T-helper 9 cell (primary cell): Measurements from ENCODE around the gene SLC2A4.

ENCODE experiments used
- DNase-seq: peaks from one replicate; pipeline ENCODE4 v3.0.0-alpha.2; 2020

Gene SLC2A4

DNA sequence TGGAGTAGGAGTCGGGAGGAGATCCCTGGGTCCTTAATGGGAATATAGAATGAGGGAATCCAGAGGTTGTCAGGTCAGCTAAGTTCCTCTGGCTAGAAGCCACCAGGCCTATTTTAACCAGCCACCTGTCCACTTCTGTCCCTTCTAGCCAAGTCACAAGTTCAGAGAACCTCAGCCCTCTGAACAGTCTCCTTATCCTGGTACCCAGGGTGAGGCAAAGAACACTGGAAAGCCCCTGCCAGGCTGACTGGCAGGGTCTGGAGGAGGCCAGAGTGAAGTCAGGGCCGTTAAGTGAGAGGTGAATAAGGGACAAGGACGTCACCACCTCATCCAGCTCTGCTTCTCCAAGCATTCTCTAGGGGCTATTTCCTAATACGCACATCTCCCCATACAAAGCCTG lies 32.7 kb upstream of the SLC2A4 start:
- no peak for DNase-seq

DNA sequence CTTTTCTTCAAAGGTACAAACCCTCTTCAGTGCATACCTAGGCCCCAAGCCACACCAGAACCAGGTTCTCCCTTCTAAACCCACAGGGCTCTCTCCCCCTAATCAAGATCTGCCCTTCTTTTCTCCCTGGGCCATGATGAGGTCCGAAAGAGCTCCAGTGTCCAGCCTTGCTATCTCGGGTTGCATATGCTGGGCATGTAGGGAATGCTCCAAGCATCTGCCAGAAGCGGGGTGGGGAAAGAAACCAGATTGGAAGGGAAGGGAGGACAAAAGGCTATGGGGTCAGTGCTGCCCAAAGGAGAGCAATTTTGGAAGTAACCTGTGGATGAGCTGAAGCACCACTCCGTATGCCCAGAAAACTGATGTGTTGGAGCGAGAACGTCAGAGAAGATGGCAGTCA lies 32.3 kb upstream of the SLC2A4 start:
- DNase-seq, result no peak

- no peak for DNase-seq
These were observed 31.7 kb upstream of the SLC2A4 start for GRCh38 chr17:7249830-7250229.

DNA sequence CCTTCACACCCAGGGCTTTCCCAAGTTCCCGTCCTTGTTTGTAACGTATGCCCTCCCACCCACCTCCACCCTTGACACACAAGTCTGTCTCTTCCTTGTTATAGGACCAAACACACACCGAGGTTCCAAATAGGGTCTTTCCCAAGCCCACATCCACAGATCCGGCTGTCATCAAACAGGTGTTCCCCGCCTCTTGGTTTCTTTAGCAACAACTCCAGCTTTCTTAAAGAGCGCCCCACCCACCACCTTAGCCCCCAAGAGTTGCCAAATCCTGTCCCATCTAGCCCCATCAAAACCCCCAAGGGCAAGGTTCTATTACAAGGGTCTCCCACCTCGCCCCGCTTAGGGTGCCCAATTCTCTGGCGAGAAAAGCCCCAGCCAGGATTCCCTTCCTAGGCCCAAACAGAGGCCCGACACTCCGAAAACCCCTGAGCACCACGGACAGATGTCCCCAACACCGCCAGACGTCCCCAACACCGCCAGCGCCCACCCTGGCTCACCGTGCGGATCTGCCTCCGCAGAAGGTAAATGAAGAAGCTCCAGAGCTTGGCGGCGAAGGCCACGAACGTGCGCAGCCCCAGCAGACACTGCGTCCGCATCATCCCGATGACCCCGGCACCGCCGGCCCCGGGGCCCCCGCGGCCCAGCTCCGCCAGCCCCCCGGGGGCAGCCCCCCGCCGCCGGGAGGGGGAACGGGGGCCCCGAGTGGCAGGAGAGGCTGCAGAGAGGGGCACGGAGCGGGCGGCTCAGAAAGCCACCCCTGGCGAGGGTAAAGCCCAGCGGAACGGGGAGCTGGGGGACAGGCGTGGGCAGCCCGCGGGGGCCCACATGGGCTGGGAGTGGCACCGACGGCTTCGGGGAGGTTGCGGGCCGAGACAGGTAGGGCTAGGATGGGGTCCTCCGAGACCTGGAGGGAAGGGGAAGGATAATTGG lies 30.6 kb upstream of the SLC2A4 start:
- DNase-seq, result no peak

DNA sequence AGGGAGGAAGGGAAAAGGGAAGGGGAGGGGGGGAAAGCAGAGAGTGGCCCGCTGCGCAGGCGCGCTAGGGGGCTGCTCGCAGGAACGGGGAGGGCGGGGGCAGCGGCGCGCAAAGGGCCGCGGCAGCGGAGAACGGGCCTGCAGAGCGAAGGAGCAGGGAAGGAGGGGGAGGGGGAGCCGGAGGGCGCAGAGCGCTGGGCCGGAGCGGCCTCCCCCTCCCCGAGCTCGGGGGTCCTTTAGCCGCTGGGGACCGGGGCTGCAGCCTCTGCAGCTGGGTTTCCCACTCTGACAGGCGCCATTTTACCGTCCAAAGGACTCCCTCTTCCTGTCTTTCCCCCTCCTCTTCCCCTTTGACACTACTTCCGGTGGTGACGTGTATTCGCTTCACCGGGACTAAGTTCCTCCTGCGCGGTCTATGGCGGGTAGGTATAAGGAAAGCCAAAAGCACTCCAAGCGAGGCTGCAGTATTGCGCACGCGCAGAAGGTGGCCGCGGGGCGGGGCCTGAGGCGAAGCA lies 29.8 kb upstream of the SLC2A4 start, which contains the start of gene CTDNEP1:
Gene CTDNEP1 (minus strand): TSS at position 74 of the 515 bp plus-strand sequence. CDS start 438 bp downstream, outside the sequence.
- DNase-seq, result peak; percentile 99

DNA sequence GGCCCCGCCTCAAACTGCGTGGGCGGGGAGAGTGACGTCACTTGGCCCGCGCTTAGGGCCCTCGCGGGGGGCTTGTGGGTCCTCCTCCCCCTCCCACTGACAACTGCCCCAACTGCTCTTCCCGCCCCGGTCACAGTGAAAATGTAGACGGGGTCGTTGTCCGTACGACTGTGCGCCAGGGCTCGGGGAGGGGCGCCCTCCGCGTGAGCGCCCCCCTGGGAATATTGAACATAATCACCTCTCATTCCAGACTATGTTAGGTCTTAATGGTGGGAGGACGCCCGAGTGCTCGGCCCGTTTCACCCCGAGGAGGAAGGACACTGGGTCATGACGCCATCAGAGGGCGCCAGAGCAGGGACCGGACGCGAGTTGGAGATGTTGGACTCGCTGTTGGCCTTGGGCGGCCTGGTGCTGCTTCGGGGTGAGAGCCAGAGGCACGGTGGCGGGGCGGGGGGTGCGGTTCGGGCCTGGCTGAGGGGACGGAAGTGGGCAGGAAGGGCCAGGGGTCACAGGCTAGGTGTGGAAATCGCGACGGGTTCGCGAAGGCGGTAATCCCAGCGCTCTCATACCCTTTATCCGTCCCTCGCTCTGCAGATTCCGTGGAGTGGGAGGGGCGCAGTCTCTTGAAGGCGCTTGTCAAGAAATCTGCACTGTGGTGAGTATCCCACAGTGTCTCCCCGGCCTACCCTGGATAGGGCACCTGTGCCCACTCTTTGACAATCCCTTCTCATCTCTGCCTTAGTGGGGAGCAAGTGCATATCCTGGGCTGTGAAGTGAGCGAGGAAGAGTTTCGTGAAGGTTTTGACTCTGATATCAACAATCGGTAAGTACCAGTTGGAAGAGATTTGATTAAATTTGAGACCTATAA lies 29.1 kb upstream of the SLC2A4 start, which contains the start of gene ELP5:
Gene ELP5 (plus strand): TSS at position 40 of the 868 bp plus-strand sequence. CDS start 336 bp downstream, at position 376.
- DNase-seq, result peak; percentile 83

GRCh38 chr17:7253082-7253481 lies 28.4 kb upstream of the SLC2A4 start:
- no peak for DNase-seq

DNA sequence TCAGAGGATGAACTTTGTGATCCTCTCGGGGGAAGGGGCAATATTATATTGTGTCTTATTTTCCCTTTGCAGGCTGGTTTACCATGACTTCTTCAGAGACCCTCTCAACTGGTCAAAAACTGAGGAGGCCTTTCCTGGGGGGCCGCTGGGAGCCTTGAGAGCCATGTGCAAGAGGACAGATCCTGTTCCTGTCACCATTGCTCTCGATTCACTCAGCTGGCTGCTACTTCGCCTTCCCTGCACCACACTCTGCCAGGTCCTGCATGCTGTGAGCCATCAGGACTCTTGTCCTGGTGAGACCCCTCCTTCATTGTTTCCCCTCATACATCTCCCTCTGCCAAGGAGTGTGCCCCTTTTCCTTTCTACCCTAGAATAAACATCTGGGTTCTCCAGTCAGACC lies 27.0 kb upstream of the SLC2A4 start:
- DNase-seq, result no peak

DNA sequence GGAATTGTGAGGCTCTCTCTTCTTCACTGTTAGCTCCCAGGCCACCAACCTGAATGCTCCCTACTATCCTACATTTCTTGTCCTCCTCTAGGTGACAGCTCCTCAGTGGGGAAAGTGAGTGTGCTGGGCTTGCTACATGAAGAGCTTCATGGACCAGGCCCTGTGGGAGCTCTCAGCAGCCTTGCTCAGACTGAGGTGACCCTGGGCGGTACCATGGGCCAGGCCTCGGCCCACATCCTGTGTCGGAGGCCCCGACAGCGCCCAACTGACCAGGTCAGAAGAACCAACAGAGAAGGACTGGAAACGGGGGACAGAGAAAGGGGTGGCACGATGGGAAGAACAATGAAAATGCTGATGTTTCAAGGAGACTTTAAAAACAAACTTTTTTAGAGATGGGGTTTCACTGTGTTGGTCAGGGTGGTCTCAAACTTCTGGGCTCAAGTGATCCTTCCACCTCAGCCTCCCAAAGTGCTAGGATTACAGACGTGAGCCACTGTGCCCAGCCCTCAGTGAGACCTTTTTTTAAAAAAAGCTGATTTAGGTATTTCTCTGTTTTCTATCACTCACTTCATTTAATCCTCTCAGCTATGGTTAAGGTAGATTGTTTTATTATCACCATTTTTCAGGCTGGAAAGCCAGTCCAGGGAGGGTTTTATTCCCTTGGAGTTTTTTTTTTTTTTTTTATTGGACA lies 24.6 kb upstream of the SLC2A4 start:
- no peak for DNase-seq

GRCh38 chr17:7258731-7259554 lies 22.6 kb upstream of the SLC2A4 start:
- no peak for DNase-seq

- no peak for DNase-seq
These were observed 22.0 kb upstream of the SLC2A4 start for GRCh38 chr17:7259555-7259889.

- no peak for DNase-seq
These were observed 21.4 kb upstream of the SLC2A4 start for GRCh38 chr17:7260151-7260550.

- no peak for DNase-seq
These were observed 20.7 kb upstream of the SLC2A4 start for GRCh38 chr17:7260651-7261378.

DNA sequence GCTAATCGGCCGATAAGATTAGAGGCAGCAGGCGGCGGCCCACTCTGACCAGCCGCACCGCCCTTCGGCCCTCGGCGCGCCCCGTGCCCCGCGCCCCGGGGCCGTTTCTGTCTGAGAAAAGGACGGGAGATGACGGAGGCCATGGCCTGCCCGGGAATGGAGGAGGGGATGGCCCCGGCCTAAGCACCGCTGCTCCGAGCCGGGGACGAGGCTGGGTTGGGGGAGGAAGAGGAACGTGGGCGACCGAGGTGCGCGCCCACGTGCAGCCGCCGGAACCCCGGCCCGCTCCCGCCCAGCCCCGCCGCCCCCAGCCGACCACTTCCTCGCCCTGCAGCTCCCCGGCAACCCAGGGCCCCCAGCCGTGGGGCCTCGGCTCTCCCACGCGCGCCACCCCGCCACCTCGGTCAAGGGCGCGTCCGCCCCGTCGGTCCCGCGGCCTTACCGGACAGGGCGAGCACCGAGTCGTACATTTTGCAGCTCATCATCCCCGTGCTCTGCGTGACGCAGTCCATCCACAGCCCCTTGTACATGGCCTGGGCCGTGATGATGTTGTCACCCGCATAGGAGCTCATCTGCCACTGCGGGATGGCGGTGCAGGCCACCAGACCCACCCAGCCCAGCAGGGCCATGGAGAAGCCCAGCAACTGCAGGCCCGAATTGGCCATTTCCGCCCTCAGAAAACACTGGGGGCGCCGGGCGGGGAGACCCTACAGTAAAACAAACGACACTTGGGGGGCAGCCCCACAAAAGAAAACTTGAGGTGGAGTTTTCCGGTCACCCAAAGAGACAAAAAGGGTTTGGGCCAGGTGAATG lies 19.9 kb upstream of the SLC2A4 start:
- no peak for DNase-seq

DNA sequence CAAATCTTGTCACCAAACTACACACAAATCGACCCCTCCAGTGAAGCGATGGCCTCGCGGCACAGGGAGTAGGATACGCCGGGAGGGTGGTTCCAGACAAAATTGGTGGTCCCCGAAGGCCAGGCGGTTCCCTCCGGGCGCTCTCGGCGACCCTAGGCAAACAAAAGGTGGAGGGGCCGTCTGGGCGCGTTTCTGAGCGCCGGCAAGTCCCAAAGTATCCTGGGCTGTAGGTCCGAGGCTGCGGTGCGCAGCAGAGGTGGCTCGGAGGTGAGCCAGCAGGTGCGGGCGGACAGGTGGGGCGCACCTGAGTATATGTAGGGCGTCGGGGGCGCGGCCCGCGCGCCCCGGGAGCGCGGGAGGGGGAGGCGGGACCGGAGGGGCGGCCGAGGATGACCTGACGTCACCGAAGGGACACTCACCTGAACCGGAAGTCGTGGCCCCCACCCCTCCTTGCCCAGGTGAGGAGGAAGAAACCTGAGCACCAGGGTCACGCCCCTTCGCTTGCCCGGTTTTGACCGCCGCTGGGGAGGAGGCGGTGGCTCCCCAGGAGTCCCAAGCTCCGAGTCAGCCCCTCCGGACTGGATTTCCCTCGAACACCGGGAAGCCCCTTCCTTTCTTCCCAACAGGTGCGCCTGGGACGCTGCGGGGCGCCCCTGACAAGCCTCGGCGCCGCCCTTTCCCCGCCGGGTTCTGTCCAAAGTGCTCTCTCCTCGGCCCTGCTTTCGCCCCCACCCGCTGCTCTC lies 19.2 kb upstream of the SLC2A4 start, which contains the start of gene CLDN7:
Gene CLDN7 (minus strand): TSS at position 287 of the 743 bp plus-strand sequence. CDS start 435 bp downstream, outside the sequence.
- no peak for DNase-seq

DNA sequence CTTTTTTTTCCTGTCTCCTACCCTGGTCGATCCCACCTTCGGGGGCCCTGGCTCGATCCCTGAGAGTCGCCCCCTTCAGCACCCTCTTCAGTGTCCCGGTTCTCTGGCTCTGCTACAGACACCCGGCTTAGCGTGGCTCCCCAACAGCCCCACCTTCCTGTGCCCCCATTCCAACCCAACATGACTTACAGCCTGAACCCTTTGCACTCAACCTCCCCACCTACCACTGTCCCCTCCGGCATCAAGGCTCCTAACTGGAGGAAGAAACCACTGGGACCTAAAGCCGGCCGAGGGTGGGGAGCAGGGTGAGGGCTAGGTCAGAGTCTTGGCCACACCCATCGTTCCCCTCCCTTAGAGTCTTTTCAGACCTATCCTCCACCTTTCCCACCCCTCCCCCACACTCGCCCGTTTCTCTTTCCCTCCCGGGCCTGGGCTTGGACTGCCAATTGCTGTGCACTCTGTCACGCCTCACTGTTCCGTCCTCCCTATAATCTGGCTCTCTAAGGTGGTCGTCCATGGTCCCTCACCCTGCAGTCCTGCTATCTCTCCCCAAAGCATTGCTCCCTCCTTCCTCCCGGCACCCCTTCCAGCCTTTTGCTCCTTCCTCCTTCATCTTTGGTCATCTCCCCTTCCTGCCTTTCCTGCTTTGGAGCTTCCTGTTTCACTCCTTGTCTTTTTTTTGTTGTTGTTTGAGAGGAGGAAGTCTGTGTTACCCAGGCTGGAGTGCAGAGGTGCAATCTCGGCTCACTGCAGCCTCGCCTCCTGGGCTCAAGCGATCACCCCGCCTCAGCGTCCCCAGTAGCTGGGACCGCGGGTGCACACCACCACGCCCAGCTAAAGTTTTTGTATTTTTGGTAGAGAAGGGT lies 18.4 kb upstream of the SLC2A4 start:
- DNase-seq, result no peak

DNA sequence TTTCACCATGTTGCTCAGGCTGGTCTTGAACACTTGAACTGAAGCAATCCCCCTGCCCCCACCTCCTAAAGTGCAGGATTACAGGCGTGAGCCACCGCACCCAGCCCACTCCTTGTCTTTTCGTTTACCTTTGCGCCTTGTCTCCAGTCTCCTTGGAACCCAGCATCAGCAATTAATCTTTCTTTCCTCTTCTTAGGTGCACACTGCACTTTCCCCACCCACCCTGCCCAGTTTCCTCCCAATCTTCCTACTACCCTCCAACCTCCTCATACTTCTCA lies 17.8 kb upstream of the SLC2A4 start:
- no peak for DNase-seq

- DNase-seq, result no peak
These were observed 14.7 kb upstream of the SLC2A4 start for GRCh38 chr17:7266784-7267183.

- no peak for DNase-seq
These were observed 2.1 kb upstream of the SLC2A4 start for GRCh38 chr17:7279448-7279847.
